GM19238 (cell line): ENCODE results near the gene ITSN1.
"Not testable (repeated sequence)": the region's sequence is repeated elsewhere in the genome, so short reads cannot be mapped to it uniquely, and the experiment has no call there.

Source experiments
- DNase-seq: peaks from one replicate; pipeline ENCODE4 v3.0.0; 2011; ENCODE audit warnings: low spot score; ENCODE audit not compliant: insufficient read length

The ITSN1 gene

GRCh38 chr21:33650929-33651509 lies 8.7 kb downstream of the ITSN1 start:
- DNase-seq = no peak

- no peak for DNase-seq
These were observed 9.8 kb downstream of the ITSN1 start for GRCh38 chr21:33651965-33652680.

GRCh38 chr21:33654412-33654811 lies 12.1 kb downstream of the ITSN1 start:
- DNase-seq = no peak

GRCh38 chr21:33655588-33656221 lies 13.4 kb downstream of the ITSN1 start:
- no peak for DNase-seq

GRCh38 chr21:33657124-33657820 lies 15.0 kb downstream of the ITSN1 start:
- DNase-seq = no peak

- no peak for DNase-seq
These were observed 16.7 kb downstream of the ITSN1 start for GRCh38 chr21:33658919-33659567.

- no peak for DNase-seq
These were observed 17.3 kb downstream of the ITSN1 start for GRCh38 chr21:33659568-33659949.

- DNase-seq = no peak
These were observed 18.1 kb downstream of the ITSN1 start for GRCh38 chr21:33660406-33660805.

- DNase-seq = no peak
These were observed 18.8 kb downstream of the ITSN1 start for GRCh38 chr21:33661146-33661545.

- DNase-seq = no peak
These were observed 19.7 kb downstream of the ITSN1 start for GRCh38 chr21:33662046-33662445.

GRCh38 chr21:33663241-33663640 lies 20.9 kb downstream of the ITSN1 start:
- DNase-seq = no peak

- no peak for DNase-seq
These were observed 21.8 kb downstream of the ITSN1 start for GRCh38 chr21:33664135-33664534.

- no peak for DNase-seq
These were observed 23.9 kb downstream of the ITSN1 start for GRCh38 chr21:33666153-33666552.

GRCh38 chr21:33667636-33668035 lies 25.3 kb downstream of the ITSN1 start:
- no peak for DNase-seq

- no peak for DNase-seq
These were observed 25.9 kb downstream of the ITSN1 start for GRCh38 chr21:33668180-33668579.

GRCh38 chr21:33668620-33669019 lies 26.3 kb downstream of the ITSN1 start:
- DNase-seq = no peak

- no peak for DNase-seq
These were observed 28.0 kb downstream of the ITSN1 start for GRCh38 chr21:33670076-33670978.

GRCh38 chr21:33673473-33673872 lies 31.2 kb downstream of the ITSN1 start:
- no peak for DNase-seq

- no peak for DNase-seq
These were observed 31.9 kb downstream of the ITSN1 start for GRCh38 chr21:33674226-33674625.

GRCh38 chr21:33676666-33677065 lies 34.4 kb downstream of the ITSN1 start:
- not testable (repeated sequence) for DNase-seq

GRCh38 chr21:33677450-33677849 lies 35.1 kb downstream of the ITSN1 start:
- no peak for DNase-seq
